ENCODE results near the gene GLT6D1. TPM values are rescaled to one million over a fixed set of nuclear protein-coding genes. Genes with fewer than 3 reads are reported as not detected.

Gene GLT6D1
- total RNA-seq, 5 donors from 2014 or later (not counting 1 experiment from before 2014, with no cell fraction given) = not detected

GRCh38 chr9:135666534-135667462 lies 27.5 kb upstream of the GLT6D1 start:
- peaks cover 0 to 2% of the 10 kb centered on the region in 2 donors for H3K27me3 Mint-ChIP-seq
- H3K36me3 Mint-ChIP-seq = no peaks in the 10 kb centered on the region
- ATAC-seq (replicated peaks in 1 of 4) = no peak
- H3K4me3 ChIP-seq (ENCODE audit: control insufficient read depth in 1 of 2, extremely low read depth in 1 of 2, low read length in 1 of 2) = no peak overlapping the region
- no peak overlapping the region for H3K4me3 Mint-ChIP-seq
- H3K9me3 Mint-ChIP-seq = no peaks in the 10 kb centered on the region
- CTCF ChIA-PET = no interaction called here
- H3K4me1 ChIP-seq (ENCODE audit: control insufficient read depth in 1 of 2, extremely low read depth in 1 of 2, insufficient read depth in 2 of 2, low read length in 2 of 2) = no peaks in the 10 kb centered on the region
- POLR2A ChIA-PET = no interaction called here
- no peak for DNase-seq
- peaks cover 0 to 30% of the 10 kb centered on the region in 2 experiments for H3K27me3 ChIP-seq (replicated peaks in 1 of 2; ENCODE audit: control insufficient read depth in 2 of 2, extremely low read depth in 1 of 2, insufficient read depth in 2 of 2, low read length in 1 of 2)
- H3K27ac ChIP-seq (ENCODE audit: low read length) = no peak overlapping the region
- H3K27ac Mint-ChIP-seq = no peak overlapping the region
- H3K36me3 ChIP-seq (ENCODE audit: control insufficient read depth in 2 of 2, extremely low read depth in 1 of 2, insufficient read depth in 1 of 2, low read length in 1 of 2) = no peaks in the 10 kb centered on the region
- H3K9me3 ChIP-seq = no peaks in the 10 kb centered on the region
- no peaks in the 10 kb centered on the region for H3K4me1 Mint-ChIP-seq
- 80% methylated on average over 17 of the region's 29 CpGs for WGBS (ENCODE audit: insufficient coverage)

GRCh38 chr9:135665795-135666189 lies 26.5 kb upstream of the GLT6D1 start:
- no peak overlapping the region for H3K4me3 ChIP-seq (ENCODE audit: control insufficient read depth in 1 of 2, extremely low read depth in 1 of 2, low read length in 1 of 2)
- H3K36me3 Mint-ChIP-seq = no peaks in the 10 kb centered on the region

GRCh38 chr9:135664801-135665794 lies 25.8 kb upstream of the GLT6D1 start:
- 72% methylated on average over 9 of the region's 32 CpGs for WGBS (ENCODE audit: insufficient coverage)
- no peak overlapping the region for H3K27ac Mint-ChIP-seq

More at GRCh38 chr9:135665795-135666189, 26.5 kb upstream of the GLT6D1 start:
- ChIA-PET POLR2A (no interaction called here), CTCF (no interaction called here)
- Mint-ChIP-seq H3K9me3 (no peaks in the 10 kb centered on the region), H3K4me1 (no peaks in the 10 kb centered on the region), H3K27ac (no peak overlapping the region), H3K4me3 (no peak overlapping the region), H3K27me3 (peaks cover 0 to 2% of the 10 kb centered on the region in 2 donors)
- no peaks in the 10 kb centered on the region for H3K4me1 ChIP-seq (ENCODE audit: control insufficient read depth in 1 of 2, extremely low read depth in 1 of 2, insufficient read depth in 2 of 2, low read length in 2 of 2)
- H3K9me3 ChIP-seq = no peaks in the 10 kb centered on the region
- no peak for ATAC-seq (replicated peaks in 1 of 4)
- H3K27ac ChIP-seq (ENCODE audit: low read length) = no peak overlapping the region
- WGBS (ENCODE audit: insufficient coverage) = 43% methylated on average over 5 of the region's 12 CpGs
- H3K27me3 ChIP-seq (replicated peaks in 1 of 2; ENCODE audit: control insufficient read depth in 2 of 2, extremely low read depth in 1 of 2, insufficient read depth in 2 of 2, low read length in 1 of 2) = peaks cover 0 to 25% of the 10 kb centered on the region in 2 experiments
- no peak for DNase-seq
- no peaks in the 10 kb centered on the region for H3K36me3 ChIP-seq (ENCODE audit: control insufficient read depth in 2 of 2, extremely low read depth in 1 of 2, insufficient read depth in 1 of 2, low read length in 1 of 2)

GRCh38 chr9:135664266-135664665 lies 24.9 kb upstream of the GLT6D1 start:
- Histone ChIP-seq H3K27me3 (replicated peaks in 1 of 2; ENCODE audit: control insufficient read depth in 2 of 2, extremely low read depth in 1 of 2, insufficient read depth in 2 of 2, low read length in 1 of 2) (peaks cover 0 to 19% of the 10 kb centered on the region in 2 experiments), H3K9me3 (no peaks in the 10 kb centered on the region), H3K36me3 (ENCODE audit: control insufficient read depth in 2 of 2, extremely low read depth in 1 of 2, insufficient read depth in 1 of 2, low read length in 1 of 2) (no peaks in the 10 kb centered on the region), H3K27ac (ENCODE audit: low read length) (no peak overlapping the region), H3K4me1 (ENCODE audit: control insufficient read depth in 1 of 2, extremely low read depth in 1 of 2, insufficient read depth in 2 of 2, low read length in 2 of 2) (no peaks in the 10 kb centered on the region), H3K4me3 (ENCODE audit: control insufficient read depth in 1 of 2, extremely low read depth in 1 of 2, low read length in 1 of 2) (no peak overlapping the region)
- Mint-ChIP-seq H3K4me1 (no peaks in the 10 kb centered on the region), H3K36me3 (no peaks in the 10 kb centered on the region), H3K4me3 (no peak overlapping the region), H3K27ac (no peak overlapping the region), H3K9me3 (no peaks in the 10 kb centered on the region), H3K27me3 (peaks cover 0 to 2% of the 10 kb centered on the region in 2 donors)
- ATAC-seq (replicated peaks in 1 of 4) (no peak), DNase-seq (no peak)
- ChIA-PET POLR2A (no interaction called here), CTCF (no interaction called here)
- 94% methylated on average over 8 of the region's 10 CpGs for WGBS (ENCODE audit: insufficient coverage)

More at GRCh38 chr9:135664801-135665794, 25.8 kb upstream of the GLT6D1 start:
- ChIA-PET POLR2A (no interaction called here), CTCF (no interaction called here)
- H3K27ac ChIP-seq (ENCODE audit: low read length) = no peak overlapping the region
- no peak overlapping the region for H3K4me3 ChIP-seq (ENCODE audit: control insufficient read depth in 1 of 2, extremely low read depth in 1 of 2, low read length in 1 of 2)
- H3K27me3 ChIP-seq (replicated peaks in 1 of 2; ENCODE audit: control insufficient read depth in 2 of 2, extremely low read depth in 1 of 2, insufficient read depth in 2 of 2, low read length in 1 of 2) = peaks cover 0 to 23% of the 10 kb centered on the region in 2 experiments
- H3K36me3 ChIP-seq (ENCODE audit: control insufficient read depth in 2 of 2, extremely low read depth in 1 of 2, insufficient read depth in 1 of 2, low read length in 1 of 2) = no peaks in the 10 kb centered on the region
- Mint-ChIP-seq H3K4me3 (no peak overlapping the region), H3K4me1 (no peaks in the 10 kb centered on the region), H3K27me3 (peaks cover 0 to 2% of the 10 kb centered on the region in 2 donors), H3K36me3 (no peaks in the 10 kb centered on the region), H3K9me3 (no peaks in the 10 kb centered on the region)
- no peaks in the 10 kb centered on the region for H3K9me3 ChIP-seq
- no peak for DNase-seq
- no peaks in the 10 kb centered on the region for H3K4me1 ChIP-seq (ENCODE audit: control insufficient read depth in 1 of 2, extremely low read depth in 1 of 2, insufficient read depth in 2 of 2, low read length in 2 of 2)
- no peak for ATAC-seq (replicated peaks in 1 of 4)

GRCh38 chr9:135663857-135664256 lies 24.5 kb upstream of the GLT6D1 start:
- no peak for ATAC-seq (replicated peaks in 1 of 4)
- CTCF ChIA-PET = no interaction called here
- Histone ChIP-seq H3K9me3 (no peaks in the 10 kb centered on the region), H3K36me3 (ENCODE audit: control insufficient read depth in 2 of 2, extremely low read depth in 1 of 2, insufficient read depth in 1 of 2, low read length in 1 of 2) (no peaks in the 10 kb centered on the region), H3K4me1 (ENCODE audit: control insufficient read depth in 1 of 2, extremely low read depth in 1 of 2, insufficient read depth in 2 of 2, low read length in 2 of 2) (no peaks in the 10 kb centered on the region), H3K27ac (ENCODE audit: low read length) (no peak overlapping the region), H3K27me3 (replicated peaks in 1 of 2; ENCODE audit: control insufficient read depth in 2 of 2, extremely low read depth in 1 of 2, insufficient read depth in 2 of 2, low read length in 1 of 2) (peaks cover 0 to 19% of the 10 kb centered on the region in 2 experiments), H3K4me3 (ENCODE audit: control insufficient read depth in 1 of 2, extremely low read depth in 1 of 2, low read length in 1 of 2) (no peak overlapping the region)
- WGBS (ENCODE audit: insufficient coverage) = 88% methylated on average over 12 of the region's 12 CpGs
- POLR2A ChIA-PET = no interaction called here
- Mint-ChIP-seq H3K27me3 (peaks cover 0 to 2% of the 10 kb centered on the region in 2 donors), H3K9me3 (no peaks in the 10 kb centered on the region), H3K36me3 (no peaks in the 10 kb centered on the region), H3K4me3 (no peak overlapping the region), H3K27ac (no peak overlapping the region), H3K4me1 (no peaks in the 10 kb centered on the region)
- DNase-seq = no peak

GRCh38 chr9:135663451-135663770 lies 24.1 kb upstream of the GLT6D1 start:
- ATAC-seq (replicated peaks in 1 of 4) (no peak), DNase-seq (no peak)
- Mint-ChIP-seq H3K4me3 (no peak overlapping the region), H3K27me3 (peaks cover 0 to 2% of the 10 kb centered on the region in 2 donors), H3K4me1 (no peaks in the 10 kb centered on the region), H3K36me3 (no peaks in the 10 kb centered on the region), H3K9me3 (no peaks in the 10 kb centered on the region), H3K27ac (no peak overlapping the region)
- H3K4me1 ChIP-seq (ENCODE audit: control insufficient read depth in 1 of 2, extremely low read depth in 1 of 2, insufficient read depth in 2 of 2, low read length in 2 of 2) = no peaks in the 10 kb centered on the region
- H3K27me3 ChIP-seq (replicated peaks in 1 of 2; ENCODE audit: control insufficient read depth in 2 of 2, extremely low read depth in 1 of 2, insufficient read depth in 2 of 2, low read length in 1 of 2) = peaks cover 0 to 21% of the 10 kb centered on the region in 2 experiments
- no peak overlapping the region for H3K4me3 ChIP-seq (ENCODE audit: control insufficient read depth in 1 of 2, extremely low read depth in 1 of 2, low read length in 1 of 2)
- 40% methylated on average over 3 of the region's 3 CpGs for WGBS (ENCODE audit: insufficient coverage)
- H3K9me3 ChIP-seq = no peaks in the 10 kb centered on the region
- H3K36me3 ChIP-seq (ENCODE audit: control insufficient read depth in 2 of 2, extremely low read depth in 1 of 2, insufficient read depth in 1 of 2, low read length in 1 of 2) = no peaks in the 10 kb centered on the region
- H3K27ac ChIP-seq (ENCODE audit: low read length) = no peak overlapping the region
- POLR2A ChIA-PET = no interaction called here
- CTCF ChIA-PET = no interaction called here
